ENCODE data around the gene C12orf75.
"Not testable (repeated sequence)": the region's sequence is repeated elsewhere in the genome, so short reads cannot be mapped to it uniquely, and the experiment has no call there.

Gene C12orf75

GRCh38 chr12:105330283-105330930, at the start of gene C12orf75:
TSS of gene C12orf75 (plus strand) at chr12:105330691. CDS start at chr12:105330892, 201 bp downstream.
- no peak for DNase-seq (ENCODE audit: low read depth)

GRCh38 chr12:105280966-105281693, 49.4 kb upstream of the C12orf75 start:
- no peak for DNase-seq (ENCODE audit: low read depth)

GRCh38 chr12:105281694-105282049, 48.8 kb upstream of the C12orf75 start:
- no peak for DNase-seq (ENCODE audit: low read depth)

GRCh38 chr12:105285378-105285777, 45.1 kb upstream of the C12orf75 start:
- no peak for DNase-seq (ENCODE audit: low read depth)

- no peak for DNase-seq (ENCODE audit: low read depth)
Measured at GRCh38 chr12:105287408-105287807, 43.1 kb upstream of the C12orf75 start.

GRCh38 chr12:105288311-105288996, 42.0 kb upstream of the C12orf75 start:
- no peak for DNase-seq (ENCODE audit: low read depth)

GRCh38 chr12:105289114-105289904, 41.2 kb upstream of the C12orf75 start:
- no peak for DNase-seq (ENCODE audit: low read depth)

- no peak for DNase-seq (ENCODE audit: low read depth)
Measured at GRCh38 chr12:105291531-105291930, 39.0 kb upstream of the C12orf75 start.

GRCh38 chr12:105292705-105293104, 37.8 kb upstream of the C12orf75 start:
- DNase-seq (ENCODE audit: low read depth) = no peak

- no peak for DNase-seq (ENCODE audit: low read depth)
Measured at GRCh38 chr12:105293187-105293586, 37.3 kb upstream of the C12orf75 start.

GRCh38 chr12:105294161-105294560, 36.3 kb upstream of the C12orf75 start:
- DNase-seq (ENCODE audit: low read depth) = no peak

GRCh38 chr12:105294886-105295479, 35.5 kb upstream of the C12orf75 start:
- no peak for DNase-seq (ENCODE audit: low read depth)

GRCh38 chr12:105296116-105297089, 34.1 kb upstream of the C12orf75 start:
- no peak for DNase-seq (ENCODE audit: low read depth)

- no peak for DNase-seq (ENCODE audit: low read depth)
Measured at GRCh38 chr12:105300883-105301282, 29.6 kb upstream of the C12orf75 start.

- no peak for DNase-seq (ENCODE audit: low read depth)
Measured at GRCh38 chr12:105301696-105302095, 28.8 kb upstream of the C12orf75 start.

- not testable (repeated sequence) for DNase-seq (ENCODE audit: low read depth)
Measured at GRCh38 chr12:105302986-105303385, 27.5 kb upstream of the C12orf75 start.

- not testable (repeated sequence) for DNase-seq (ENCODE audit: low read depth)
Measured at GRCh38 chr12:105304626-105305025, 25.9 kb upstream of the C12orf75 start.

- DNase-seq (ENCODE audit: low read depth) = not testable (repeated sequence)
Measured at GRCh38 chr12:105307601-105308314, 22.7 kb upstream of the C12orf75 start.

- not testable (repeated sequence) for DNase-seq (ENCODE audit: low read depth)
Measured at GRCh38 chr12:105308839-105309238, 21.7 kb upstream of the C12orf75 start.

GRCh38 chr12:105309384-105309783, 21.1 kb upstream of the C12orf75 start:
- DNase-seq (ENCODE audit: low read depth) = not testable (repeated sequence)
